Lung (tissue), 12 donors: ENCODE results near the gene SAMD4A. TPM values are rescaled to one million over a fixed set of nuclear protein-coding genes. Genes with fewer than 3 reads are reported as not detected.

Experiments used
- ATAC-seq: fragments of 200-7000 bp; cut with Tn5 transposase; one replicate; pipeline ENCODE4 v1.9.1; 2020; ENCODE audit warnings: moderate number of reproducible peaks; ENCODE audit not compliant: insufficient read depth, low FRiP score
- DNase-seq, 3 donors: peaks; one replicate each; pipeline ENCODE4 v3.0.0-alpha.2; 2013 to 2017
- H3K27ac ChIP-seq, 2 donors: one replicate each; pipeline ENCODE4 v1.5.1; 2013; ENCODE audit warnings: mild to moderate bottlenecking in 2 of 2, moderate library complexity in 2 of 2, control low read depth in 1 of 2, inconsistent platforms in 1 of 2, low read depth in 1 of 2, low read length in 1 of 2
- H3K27me3 ChIP-seq, 3 donors: one replicate each; pipeline ENCODE4 v1.5.1; 2013; ENCODE audit warnings: low read length in 2 of 3; ENCODE audit not compliant: control insufficient read depth in 3 of 3, insufficient read depth in 3 of 3
- H3K36me3 ChIP-seq, 4 donors: one replicate each; pipeline ENCODE4 v1.5.1; 2013; ENCODE audit warnings: low read length in 4 of 4, mild to moderate bottlenecking in 1 of 4, moderate library complexity in 1 of 4; ENCODE audit not compliant: control insufficient read depth in 4 of 4, insufficient read depth in 4 of 4
- H3K4me1 ChIP-seq, 5 donors: one replicate each; pipeline ENCODE4 v1.5.1; 2013; ENCODE audit warnings: low read length in 5 of 5, mild to moderate bottlenecking in 2 of 5, moderate library complexity in 1 of 5; ENCODE audit not compliant: control insufficient read depth in 5 of 5, insufficient read depth in 5 of 5
- H3K4me3 ChIP-seq: one replicate; pipeline ENCODE4 v1.5.1; 2013; ENCODE audit warnings: mild to moderate bottlenecking, control low read depth, moderate library complexity
- H3K9ac ChIP-seq, 2 donors: one replicate each; pipeline ENCODE4 v1.5.1; 2013; ENCODE audit warnings: low read length in 2 of 2, control low read depth in 1 of 2; ENCODE audit not compliant: insufficient read depth in 1 of 2
- H3K9me3 ChIP-seq, 4 donors: one replicate each; pipeline ENCODE4 v1.5.1; 2013; ENCODE audit warnings: low read length in 3 of 4, mild to moderate bottlenecking in 1 of 4, moderate library complexity in 1 of 4; ENCODE audit not compliant: control insufficient read depth in 4 of 4, insufficient read depth in 3 of 4
- CTCF ChIP-seq: IDR thresholded peaks from 2 replicates; pipeline ENCODE4 v1.5.1; 2012; ENCODE audit warnings: mild to moderate bottlenecking; ENCODE audit errors: control extremely low read depth, extremely low read depth
- WGBS, 2 donors: extraction: QIAGEN DNeasy Blood & Tissue Kit; methylation state at CpG; one replicate each; pipeline ENCODE4 v1.1.7; 2013; 5-methylcytosine and 5-hydroxymethylcytosine counted together
- polyA plus RNA-seq, 2 donors: library from polyadenylated mRNA; stranded (reverse); fragments of 200-250 nt; gene quantifications; one replicate each; pipeline ENCODE4 v1.2.1, GENCODE V29; 2013
- total RNA-seq, 2 donors: library from RNA; depleted of rRNA in 1 of 2; stranded (reverse); fragments of >200 nt in 1 of 2; gene quantifications; one replicate each; pipeline ENCODE4 v1.2.1, GENCODE V29; 2014 to 2021
- donor health status: control.
- donor health status: control.
- donor health status: Bipolar disorder and iron deficiency.
- donor health status: healthy.
- donor health status: DM: yes; HTN: yes; CAD: no.

Gene SAMD4A
- total and polyA plus RNA-seq, 4 donors, result 5.8 to 26.6 (median 16.2) TPM

DNA sequence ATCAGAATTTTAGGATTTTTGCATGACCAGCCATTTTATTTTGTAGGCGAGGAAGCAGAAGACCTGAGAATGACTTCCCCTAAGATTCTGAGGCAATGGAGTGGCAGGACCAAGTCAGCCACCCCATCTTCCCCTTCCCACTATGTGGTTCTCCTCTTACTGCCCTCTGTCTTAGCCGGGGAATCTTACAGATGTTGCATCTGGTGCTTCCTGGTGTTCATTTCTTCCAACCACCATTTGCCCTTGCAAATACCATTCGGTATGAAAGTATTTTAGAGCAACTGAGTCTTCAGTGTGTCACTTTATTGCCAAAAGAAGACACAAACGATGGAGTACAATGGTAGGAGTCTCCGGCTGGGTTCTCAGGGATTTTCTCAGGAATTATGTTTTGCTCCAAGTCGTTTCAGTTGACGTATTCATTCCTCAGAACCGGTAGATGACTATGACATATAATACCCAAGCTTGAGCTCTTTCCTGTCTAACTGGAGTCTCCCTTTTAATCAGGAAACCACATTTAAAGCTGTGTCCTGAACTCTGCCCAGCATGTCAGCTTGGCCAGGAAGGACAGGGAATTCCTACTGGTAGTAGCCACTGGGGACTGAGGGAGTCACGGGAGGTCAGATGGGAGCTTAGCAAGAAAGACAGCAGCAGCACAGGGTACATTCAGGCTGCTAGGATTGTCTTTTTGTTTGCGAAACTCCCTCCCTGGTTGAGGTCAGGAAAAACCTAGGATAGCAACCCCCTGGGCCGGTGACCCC is 87.0 kb downstream of the SAMD4A start:
- H3K9me3 ChIP-seq, result no peaks in the 10 kb centered on the region
- no peak overlapping the region for H3K4me3 ChIP-seq
- H3K27me3 ChIP-seq, result no peaks in the 10 kb centered on the region
- peak overlapping the region; percentile 68 to 83 for H3K27ac ChIP-seq
- 40 to 54% methylated on average over 11 of the region's 11 CpGs for WGBS, 2 donors
- DNase-seq, result peak in 2 of 3 donors; percentile 60 to 68
- no peaks in the 10 kb centered on the region for H3K36me3 ChIP-seq
- H3K9ac ChIP-seq, result no peak overlapping the region
- no peak for TF ChIP-seq CTCF
- H3K4me1 ChIP-seq, result peaks cover 9 to 39% (median 17%) of the 10 kb centered on the region in 5 donors
- ATAC-seq, result no peak

- Histone ChIP-seq H3K36me3 (no peaks in the 10 kb centered on the region), H3K4me1 (peaks cover 9 to 35% (median 17%) of the 10 kb centered on the region in 5 donors), H3K9me3 (no peaks in the 10 kb centered on the region), H3K4me3 (no peak overlapping the region), H3K27ac (peak overlapping the region in 1 of 2 donors; percentile 71), H3K27me3 (no peaks in the 10 kb centered on the region), H3K9ac (no peak overlapping the region)
- no peak for TF ChIP-seq CTCF
- WGBS, 2 donors, result 73 to 74% methylated on average over 2 of the region's 2 CpGs
- DNase-seq (no peak), ATAC-seq (no peak)
These were observed 87.7 kb downstream of the SAMD4A start for GRCh38 chr14:54654605-54655004.

DNA sequence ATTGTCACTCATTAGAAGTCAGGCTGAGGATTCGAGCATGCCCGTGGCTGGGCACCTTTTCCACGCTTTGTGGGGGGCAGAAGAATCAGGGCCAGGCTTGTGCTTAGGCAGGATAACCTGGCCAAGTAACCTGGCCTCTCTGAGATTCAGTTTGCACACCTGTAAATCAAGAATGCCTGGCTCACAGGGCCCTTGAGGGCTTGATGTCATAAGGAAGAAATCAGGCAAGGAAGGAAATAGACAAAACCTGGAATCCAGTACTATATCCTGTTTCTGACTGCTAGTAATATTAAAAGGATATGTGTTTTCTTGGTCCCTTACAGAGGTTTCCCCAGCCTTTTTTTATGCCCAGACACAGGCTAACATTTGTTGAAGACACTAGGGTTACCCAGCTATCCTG is 91.9 kb downstream of the SAMD4A start:
- Histone ChIP-seq H3K27me3 (no peaks in the 10 kb centered on the region), H3K9ac (no peak overlapping the region), H3K36me3 (no peaks in the 10 kb centered on the region), H3K27ac (no peak overlapping the region), H3K9me3 (no peaks in the 10 kb centered on the region), H3K4me3 (no peak overlapping the region), H3K4me1 (peaks cover 0 to 30% (median 0%) of the 10 kb centered on the region in 5 donors)
- TF ChIP-seq CTCF, result no peak
- whole genome bisulfite sequencing, 2 donors, result 87 to 96% methylated on average over 3 of the region's 3 CpGs
- ATAC-seq (no peak), DNase-seq (no peak)
